ENCODE measurements around the gene FBXL20. TPM values are rescaled to one million over a fixed set of nuclear protein-coding genes. Genes with fewer than 3 reads are reported as not detected.
A peak's percentile ranks its signal among the peaks of the same experiment; 100 is the strongest.
"Not testable (repeated sequence)": the region's sequence is repeated elsewhere in the genome, so short reads cannot be mapped to it uniquely, and the experiment has no call there.

FBXL20 gene
- total and polyA plus RNA-seq, 9 of the 15 experiments (the other 6 are each of a cell fraction or from before 2014, with no cell fraction given), result 1.8 to 15.1 (median 5.6) TPM

DNA sequence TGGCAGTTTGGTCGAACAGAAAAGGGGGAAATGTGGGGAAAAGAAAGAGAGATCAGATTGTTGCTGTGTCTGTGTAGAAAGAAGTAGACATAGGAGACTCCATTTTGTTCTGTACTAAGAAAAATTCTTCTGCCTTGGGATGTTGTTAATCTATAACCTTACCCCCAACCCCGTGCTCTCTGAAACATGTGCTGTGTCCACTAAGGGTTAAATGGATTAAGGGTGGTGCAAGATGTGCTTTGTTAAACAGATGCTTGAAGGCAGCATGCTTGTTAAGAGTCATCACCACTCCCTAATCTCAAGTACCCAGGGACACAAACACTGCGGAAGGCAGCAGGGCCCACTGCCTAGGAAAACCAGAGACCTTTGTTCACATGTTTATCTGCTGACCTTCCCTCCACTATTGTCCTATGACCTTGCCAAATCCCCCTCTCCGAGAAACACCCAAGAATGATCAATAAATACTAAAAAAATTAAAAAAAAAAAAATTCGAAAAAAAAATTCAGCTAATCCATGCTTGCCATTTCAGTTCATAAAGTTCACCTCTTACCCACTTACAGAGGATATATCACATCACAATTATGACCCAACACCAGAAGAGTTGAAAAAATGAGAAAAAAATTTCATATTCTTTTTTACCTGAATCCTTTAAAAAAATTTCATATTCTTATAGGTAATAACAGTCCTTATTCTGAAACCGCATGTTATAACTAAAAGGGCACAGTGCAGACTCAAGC lies 67.2 kb downstream of the FBXL20 start:
- Histone ChIP-seq H3K27ac (ENCODE audit: extremely low read depth, low read depth, low read length) (peak overlapping the region; percentile 88), H3K4me2 (ENCODE audit: insufficient read depth, low read length) (peak overlapping the region; percentile 61), H3K4me1 (replicated peaks in 1 of 2; ENCODE audit: control insufficient read depth in 2 of 2, insufficient read depth in 2 of 2, low read length in 2 of 2) (peaks cover 21 to 30% of the 10 kb centered on the region in 2 experiments), H3K9ac (ENCODE audit: insufficient read depth in 1 of 2, low read depth in 2 of 2, low read length in 2 of 2) (peak overlapping the region in 1 of 2 experiments; percentile 76; a peak in 2 of 4 replicates)
- FAIRE-seq; H3K9me3 ChIP-seq (replicated peaks; ENCODE audit: control insufficient read depth, insufficient read depth, low read depth, low read length); intact Hi-C loops (cut with micrococcal nuclease); H3K9me1 ChIP-seq (ENCODE audit: control insufficient read depth, insufficient read depth, low read length); H2AFZ ChIP-seq (ENCODE audit: low read depth, low read length); in situ Hi-C loops (cut with MboI); CTCF ChIA-PET (ENCODE audit: low intra/inter-chr PET ratio); H4K20me1 ChIP-seq (replicated peaks; ENCODE audit: control insufficient read depth, insufficient read depth, low read length); H3K4me3 ChIP-seq; H3K79me2 ChIP-seq (ENCODE audit: control insufficient read depth, insufficient read depth, low read length); H3K27me3 ChIP-seq (ENCODE audit: control insufficient read depth in 2 of 2, insufficient read depth in 2 of 2, low read length in 2 of 2); H3K36me3 ChIP-seq (ENCODE audit: control insufficient read depth, insufficient read depth, low read length): not testable (repeated sequence)
- WGBS (ENCODE audit: insufficient coverage, low coverage, missing lambda C conversion rate), result 7% methylated on average over 4 of the region's 6 CpGs
- BruUV-seq (replicated peaks), result TSS peak; percentile 42
- POLR2A ChIA-PET, result interaction anchor here (0.6 to 2.7 kb wide), 7 partner anchors 10 to 65 kb away, joined by 3 to 17 read pairs (median 4); no protein-coding TSS in a partner anchor
- DNase-seq (ENCODE audit: extremely low read depth in 1 of 4, low spot score in 3 of 4) (peak in 1 of 4 experiments; percentile 67), ATAC-seq (peak; percentile 52)
- TF ChIP-seq, protein P1, sequence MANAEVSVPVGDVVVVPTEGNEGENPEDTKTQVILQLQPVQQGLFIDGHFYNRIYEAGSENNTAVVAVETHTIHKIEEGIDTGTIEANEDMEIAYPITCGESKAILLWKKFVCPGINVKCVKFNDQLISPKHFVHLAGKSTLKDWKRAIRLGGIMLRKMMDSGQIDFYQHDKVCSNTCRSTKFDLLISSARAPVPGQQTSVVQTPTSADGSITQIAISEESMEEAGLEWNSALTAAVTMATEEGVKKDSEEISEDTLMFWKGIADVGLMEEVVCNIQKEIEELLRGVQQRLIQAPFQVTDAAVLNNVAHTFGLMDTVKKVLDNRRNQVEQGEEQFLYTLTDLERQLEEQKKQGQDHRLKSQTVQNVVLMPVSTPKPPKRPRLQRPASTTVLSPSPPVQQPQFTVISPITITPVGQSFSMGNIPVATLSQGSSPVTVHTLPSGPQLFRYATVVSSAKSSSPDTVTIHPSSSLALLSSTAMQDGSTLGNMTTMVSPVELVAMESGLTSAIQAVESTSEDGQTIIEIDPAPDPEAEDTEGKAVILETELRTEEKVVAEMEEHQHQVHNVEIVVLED (CRISPR knock-in tag; IDR thresholded peaks at IDR 0.05), result peak; percentile 63
- TF ChIP-seq, protein P2, sequence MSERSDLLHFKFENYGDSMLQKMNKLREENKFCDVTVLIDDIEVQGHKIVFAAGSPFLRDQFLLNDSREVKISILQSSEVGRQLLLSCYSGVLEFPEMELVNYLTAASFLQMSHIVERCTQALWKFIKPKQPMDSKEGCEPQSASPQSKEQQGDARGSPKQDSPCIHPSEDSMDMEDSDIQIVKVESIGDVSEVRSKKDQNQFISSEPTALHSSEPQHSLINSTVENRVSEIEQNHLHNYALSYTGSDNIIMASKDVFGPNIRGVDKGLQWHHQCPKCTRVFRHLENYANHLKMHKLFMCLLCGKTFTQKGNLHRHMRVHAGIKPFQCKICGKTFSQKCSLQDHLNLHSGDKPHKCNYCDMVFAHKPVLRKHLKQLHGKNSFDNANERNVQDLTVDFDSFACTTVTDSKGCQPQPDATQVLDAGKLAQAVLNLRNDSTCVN (CRISPR knock-in tag; IDR thresholded peaks at IDR 0.05), result peak; percentile 29; the same call in 1 of the 2 replicates
- TF ChIP-seq HDAC8 (tag; IDR thresholded peaks at IDR 0.05), result peak; percentile 94; the same call in 1 of the 2 replicates
- TF ChIP-seq, protein P3, sequence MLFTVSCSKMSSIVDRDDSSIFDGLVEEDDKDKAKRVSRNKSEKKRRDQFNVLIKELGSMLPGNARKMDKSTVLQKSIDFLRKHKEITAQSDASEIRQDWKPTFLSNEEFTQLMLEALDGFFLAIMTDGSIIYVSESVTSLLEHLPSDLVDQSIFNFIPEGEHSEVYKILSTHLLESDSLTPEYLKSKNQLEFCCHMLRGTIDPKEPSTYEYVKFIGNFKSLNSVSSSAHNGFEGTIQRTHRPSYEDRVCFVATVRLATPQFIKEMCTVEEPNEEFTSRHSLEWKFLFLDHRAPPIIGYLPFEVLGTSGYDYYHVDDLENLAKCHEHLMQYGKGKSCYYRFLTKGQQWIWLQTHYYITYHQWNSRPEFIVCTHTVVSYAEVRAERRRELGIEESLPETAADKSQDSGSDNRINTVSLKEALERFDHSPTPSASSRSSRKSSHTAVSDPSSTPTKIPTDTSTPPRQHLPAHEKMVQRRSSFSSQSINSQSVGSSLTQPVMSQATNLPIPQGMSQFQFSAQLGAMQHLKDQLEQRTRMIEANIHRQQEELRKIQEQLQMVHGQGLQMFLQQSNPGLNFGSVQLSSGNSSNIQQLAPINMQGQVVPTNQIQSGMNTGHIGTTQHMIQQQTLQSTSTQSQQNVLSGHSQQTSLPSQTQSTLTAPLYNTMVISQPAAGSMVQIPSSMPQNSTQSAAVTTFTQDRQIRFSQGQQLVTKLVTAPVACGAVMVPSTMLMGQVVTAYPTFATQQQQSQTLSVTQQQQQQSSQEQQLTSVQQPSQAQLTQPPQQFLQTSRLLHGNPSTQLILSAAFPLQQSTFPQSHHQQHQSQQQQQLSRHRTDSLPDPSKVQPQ (CRISPR knock-in tag; IDR thresholded peaks at IDR 0.05; ENCODE audit: borderline replicate concordance), result peak; percentile 36; the same call in 1 of the 2 replicates
- TF ChIP-seq NFIC (IDR thresholded peaks at IDR 0.05), result peak; percentile 81
- peak; percentile 82 for TF ChIP-seq ILK (tag; IDR thresholded peaks at IDR 0.05; ENCODE audit: borderline replicate concordance, low read depth)
- TF ChIP-seq, protein P4, sequence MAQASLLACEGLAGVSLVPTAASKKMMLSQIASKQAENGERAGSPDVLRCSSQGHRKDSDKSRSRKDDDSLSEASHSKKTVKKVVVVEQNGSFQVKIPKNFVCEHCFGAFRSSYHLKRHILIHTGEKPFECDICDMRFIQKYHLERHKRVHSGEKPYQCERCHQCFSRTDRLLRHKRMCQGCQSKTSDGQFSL (CRISPR knock-in tag; IDR thresholded peaks at IDR 0.05), result not testable (repeated sequence)
- TF ChIP-seq, protein P4 (tag; IDR thresholded peaks at IDR 0.05), result peak in 1 of 2 experiments; percentile 91; a peak in 2 of 4 replicates
- peak; percentile 72 for TF ChIP-seq LEF1 (IDR thresholded peaks at IDR 0.05)
- TF ChIP-seq ZNF354B (CRISPR knock-in tag; IDR thresholded peaks at IDR 0.05), result peak; percentile 58; the same call in 1 of the 2 replicates
- TF ChIP-seq, protein P5, sequence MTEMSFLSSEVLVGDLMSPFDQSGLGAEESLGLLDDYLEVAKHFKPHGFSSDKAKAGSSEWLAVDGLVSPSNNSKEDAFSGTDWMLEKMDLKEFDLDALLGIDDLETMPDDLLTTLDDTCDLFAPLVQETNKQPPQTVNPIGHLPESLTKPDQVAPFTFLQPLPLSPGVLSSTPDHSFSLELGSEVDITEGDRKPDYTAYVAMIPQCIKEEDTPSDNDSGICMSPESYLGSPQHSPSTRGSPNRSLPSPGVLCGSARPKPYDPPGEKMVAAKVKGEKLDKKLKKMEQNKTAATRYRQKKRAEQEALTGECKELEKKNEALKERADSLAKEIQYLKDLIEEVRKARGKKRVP (CRISPR knock-in tag; IDR thresholded peaks at IDR 0.05), result peak; percentile 76; the same call in 1 of the 2 replicates
- TF ChIP-seq DMBX1 (CRISPR knock-in tag; IDR thresholded peaks at IDR 0.05; ENCODE audit: borderline replicate concordance), result peak; percentile 99
- TF ChIP-seq ZNF589 (CRISPR knock-in tag; IDR thresholded peaks at IDR 0.05; ENCODE audit: low read depth), result peak; percentile 71; the same call in 1 of the 2 replicates
